ENCODE results near the gene NDOR1. TPM values are rescaled to one million over a fixed set of nuclear protein-coding genes. Genes with fewer than 3 reads are reported as not detected.
A peak's percentile ranks its signal among the peaks of the same experiment; 100 is the strongest.

The NDOR1 gene
- polyA plus RNA-seq, 3 donors = 4.4 to 26.9 (median 5.2) TPM

- H3K4me1 ChIP-seq (ENCODE audit: control insufficient read depth in 1 of 2, insufficient read depth in 2 of 2, low read length in 2 of 2) = peaks cover 7 to 19% of the 10 kb centered on the region in 2 donors
- no peaks in the 10 kb centered on the region for H3K36me3 ChIP-seq (replicated peaks in 1 of 2; ENCODE audit: control insufficient read depth in 1 of 2, insufficient read depth in 2 of 2, low read length in 2 of 2)
- no peak overlapping the region for H3K4me2 ChIP-seq (replicated peaks; ENCODE audit: extremely low read depth, low read length, poor library complexity, severe bottlenecking)
- Mint-ChIP-seq H3K4me1 (peaks cover 9% of the 10 kb centered on the region), H3K27me3 (ENCODE audit: low read depth in 3 of 3) (peaks cover 73 to 98% (median 89%) of the 10 kb centered on the region in 3 donors), H3K36me3 (no peaks in the 10 kb centered on the region), H3K9me3 (peaks cover 0 to 25% (median 8%) of the 10 kb centered on the region in 7 donors), H3K27ac (no peak overlapping the region), H3K4me3 (peak overlapping the region in 1 of 2 donors; percentile 69)
- H3K27ac ChIP-seq (ENCODE audit: low read depth in 1 of 2, low read length in 2 of 2) = no peak overlapping the region
- peaks cover 6 to 17% of the 10 kb centered on the region in 2 donors for H3K9me3 ChIP-seq (replicated peaks in 1 of 2; ENCODE audit: control insufficient read depth in 1 of 2, insufficient read depth in 1 of 2, low read length in 2 of 2)
- intact Hi-C loops (cut with micrococcal nuclease) = no loop called here
- 79% methylated on average over 14 of the region's 17 CpGs for WGBS (ENCODE audit: insufficient coverage)
- no peak for TF ChIP-seq CTCF (IDR thresholded peaks at IDR 0.05)
- peaks cover 14 to 96% of the 10 kb centered on the region in 2 donors for H3K27me3 ChIP-seq (ENCODE audit: control insufficient read depth in 2 of 2, insufficient read depth in 2 of 2, low read length in 2 of 2)
- no peaks in the 10 kb centered on the region for H4K20me1 ChIP-seq (ENCODE audit: insufficient read depth, low read length)
- H3K9ac ChIP-seq (ENCODE audit: insufficient read depth, low read length, poor library complexity, severe bottlenecking) = no peak overlapping the region
- no peak overlapping the region for H2AFZ ChIP-seq (ENCODE audit: insufficient read depth, low read depth, low read length, poor library complexity, severe bottlenecking)
- no peak overlapping the region for H3K4me3 ChIP-seq (replicated peaks in 1 of 3; ENCODE audit: low read depth in 2 of 3, low read length in 3 of 3)
- DNase-seq = no peak
- no peaks in the 10 kb centered on the region for H3K79me2 ChIP-seq (ENCODE audit: insufficient read depth, low read length)
Measured at GRCh38 chr9:137160054-137160425, 45.5 kb upstream of the NDOR1 start.

- H3K27me3 Mint-ChIP-seq (ENCODE audit: low read depth in 3 of 3) = peaks cover 75 to 98% (median 89%) of the 10 kb centered on the region in 3 donors
- Histone ChIP-seq H2AFZ (ENCODE audit: insufficient read depth, low read depth, low read length, poor library complexity, severe bottlenecking) (no peak overlapping the region), H3K4me2 (replicated peaks; ENCODE audit: extremely low read depth, low read length, poor library complexity, severe bottlenecking) (no peak overlapping the region), H3K79me2 (ENCODE audit: insufficient read depth, low read length) (no peaks in the 10 kb centered on the region), H3K4me3 (replicated peaks in 1 of 3; ENCODE audit: low read depth in 2 of 3, low read length in 3 of 3) (no peak overlapping the region), H3K36me3 (replicated peaks in 1 of 2; ENCODE audit: control insufficient read depth in 1 of 2, insufficient read depth in 2 of 2, low read length in 2 of 2) (no peaks in the 10 kb centered on the region), H3K9ac (ENCODE audit: insufficient read depth, low read length, poor library complexity, severe bottlenecking) (no peak overlapping the region), H3K4me1 (ENCODE audit: control insufficient read depth in 1 of 2, insufficient read depth in 2 of 2, low read length in 2 of 2) (peaks cover 7 to 19% of the 10 kb centered on the region in 2 donors), H3K9me3 (replicated peaks in 1 of 2; ENCODE audit: control insufficient read depth in 1 of 2, insufficient read depth in 1 of 2, low read length in 2 of 2) (peaks cover 6 to 17% of the 10 kb centered on the region in 2 donors), H3K27ac (ENCODE audit: low read depth in 1 of 2, low read length in 2 of 2) (no peak overlapping the region), H3K27me3 (ENCODE audit: control insufficient read depth in 2 of 2, insufficient read depth in 2 of 2, low read length in 2 of 2) (peaks cover 13 to 96% of the 10 kb centered on the region in 2 donors), H4K20me1 (ENCODE audit: insufficient read depth, low read length) (no peaks in the 10 kb centered on the region)
- peaks cover 9% of the 10 kb centered on the region for H3K4me1 Mint-ChIP-seq
- no peaks in the 10 kb centered on the region for H3K36me3 Mint-ChIP-seq
- intact Hi-C loops (cut with micrococcal nuclease) = no loop called here
- peak overlapping the region in 1 of 2 donors; percentile 69 for H3K4me3 Mint-ChIP-seq
- no peak overlapping the region for H3K27ac Mint-ChIP-seq
- 39% methylated on average over 53 of the region's 56 CpGs for WGBS (ENCODE audit: insufficient coverage)
- H3K9me3 Mint-ChIP-seq = peaks cover 0 to 25% (median 8%) of the 10 kb centered on the region in 7 donors
- no peak for DNase-seq
- TF ChIP-seq CTCF (IDR thresholded peaks at IDR 0.05) = no peak
Measured at GRCh38 chr9:137160716-137161557, 44.6 kb upstream of the NDOR1 start.

Measured in CD14-positive monocyte (primary cell).